Fibroblast of upper back skin (primary cell): ENCODE data around the gene TSPAN10.
A peak's percentile ranks its signal among the peaks of the same experiment; 100 is the strongest.
"Not testable (repeated sequence)": the region's sequence is repeated elsewhere in the genome, so short reads cannot be mapped to it uniquely, and the experiment has no call there.

ENCODE experiments used
- DNase-seq: peaks from one replicate; pipeline ENCODE4 v3.0.0-alpha.2; 2013

The TSPAN10 gene

DNA sequence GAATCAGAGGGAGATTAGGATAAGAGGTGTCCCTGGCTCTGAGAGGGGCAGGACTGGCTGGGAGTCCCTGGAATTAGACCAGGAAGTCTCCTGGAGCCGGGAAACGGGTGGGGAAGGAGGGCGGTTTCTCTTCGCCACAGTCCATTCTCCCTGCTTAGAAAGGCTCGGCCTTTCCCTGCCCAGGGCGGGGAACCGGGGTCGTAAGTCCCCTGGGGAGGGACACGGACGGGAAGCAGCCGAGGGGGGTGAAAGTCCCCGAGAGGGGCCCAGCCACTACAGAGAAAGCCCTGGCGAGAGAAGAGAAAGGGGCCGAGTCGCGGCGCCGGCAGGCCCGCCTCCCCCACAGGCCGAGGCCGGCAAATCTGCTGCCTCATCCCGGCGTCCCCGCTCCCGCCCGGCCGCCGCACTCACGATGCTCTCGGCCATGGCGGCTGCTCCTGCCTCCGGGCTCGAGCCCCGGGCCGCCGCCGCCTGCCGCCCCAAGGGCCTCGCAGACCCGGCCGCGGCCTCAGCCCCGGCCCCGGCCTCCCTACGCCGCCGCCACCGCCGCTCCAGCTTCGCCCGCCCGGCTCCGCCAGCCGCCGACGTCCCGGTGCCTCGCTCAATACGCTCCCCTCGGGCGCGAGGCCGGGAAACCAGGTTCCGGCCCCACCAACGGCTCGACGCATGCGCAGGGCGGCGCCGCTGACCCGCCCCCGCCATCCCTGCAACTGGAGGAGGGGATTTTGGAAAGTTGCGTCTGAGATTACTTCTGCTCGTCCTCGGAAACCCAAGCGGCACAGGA, at the start of gene TSPAN10, which contains the start of gene NPLOC4:
Gene TSPAN10, plus strand, starts transcription at position 692 of the 784 bp plus-strand sequence. CDS start 5,217 bp downstream, outside the sequence.
Gene NPLOC4, minus strand, starts transcription at position 608 of the 784 bp plus-strand sequence. Its CDS starts 182 bp downstream, at position 426.
- peak; percentile 83 for DNase-seq

DNA sequence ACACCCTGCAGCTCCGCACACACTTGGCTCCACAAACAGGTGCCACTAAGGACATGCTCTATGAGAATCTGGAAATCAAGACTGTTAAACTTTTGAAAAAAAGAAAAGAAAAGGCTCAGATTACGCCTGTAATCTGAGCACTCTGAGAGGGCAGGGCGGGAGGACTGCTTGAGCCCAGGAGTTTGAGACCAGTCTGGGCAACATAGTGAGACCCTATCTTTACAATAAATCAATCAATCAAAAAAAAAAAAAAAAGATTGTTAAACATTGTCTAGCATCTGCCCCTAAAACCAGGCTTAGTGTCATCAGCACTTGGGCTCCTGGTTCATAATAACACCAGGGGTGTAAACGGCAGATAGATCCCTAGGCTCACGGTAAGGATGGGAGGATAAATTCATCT, 47.4 kb upstream of the TSPAN10 start:
- no peak for DNase-seq

DNA sequence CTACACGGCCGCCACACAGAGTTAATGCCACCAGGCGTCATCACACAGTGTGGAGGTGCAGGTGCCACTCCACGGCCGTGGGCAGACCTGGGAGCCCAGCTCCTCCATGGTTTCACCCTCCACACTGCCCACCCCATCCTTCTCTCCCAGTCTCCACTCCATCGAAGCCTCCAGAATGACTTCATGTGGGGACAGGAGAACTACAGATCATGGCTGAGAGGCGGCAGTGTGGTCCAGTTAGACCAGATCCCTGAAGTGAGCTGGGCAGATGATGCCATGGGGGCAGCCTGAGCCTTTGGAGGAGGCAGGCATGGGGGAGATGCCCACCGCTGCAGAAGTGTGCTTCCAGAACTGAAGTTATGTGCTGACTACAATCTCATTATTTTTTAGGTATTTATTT, 46.9 kb upstream of the TSPAN10 start:
- no peak for DNase-seq

GRCh38 chr17:81591971-81592370, 45.0 kb upstream of the TSPAN10 start:
- no peak for DNase-seq

DNA sequence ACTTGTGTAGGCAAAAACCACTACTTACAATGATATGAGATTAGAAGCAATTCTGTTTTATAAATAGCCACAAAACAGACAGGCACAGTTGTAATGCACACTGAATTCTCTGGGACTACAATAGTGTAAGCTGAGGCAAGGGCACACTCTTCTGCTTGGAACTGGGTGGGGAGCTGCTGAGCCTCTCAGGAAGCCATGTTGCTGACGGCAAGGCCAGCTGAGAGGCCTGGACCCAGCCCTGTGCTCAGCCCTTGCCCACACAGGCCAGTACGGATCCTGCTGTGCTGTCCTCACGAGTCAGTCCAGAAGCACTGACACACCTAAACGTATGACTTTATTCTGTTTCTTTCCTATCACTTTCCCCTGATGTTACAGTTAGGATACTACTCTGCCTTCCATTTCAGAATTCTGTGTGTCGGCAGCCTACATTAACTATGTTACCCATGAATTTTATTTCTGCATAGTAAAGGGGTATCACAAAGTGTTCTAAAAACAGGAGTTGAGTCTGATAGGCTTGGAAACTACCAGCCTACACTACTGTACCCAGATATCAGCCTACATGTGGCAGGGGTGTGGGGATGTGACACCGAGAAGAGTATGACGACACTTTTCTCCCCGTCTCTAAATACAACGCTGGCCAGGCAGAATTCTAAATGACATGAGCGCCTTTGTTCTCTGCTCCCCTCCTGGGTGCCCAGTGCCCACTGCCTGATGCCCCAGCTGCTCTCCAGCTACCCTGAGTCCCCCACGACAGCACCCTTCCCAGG, 43.7 kb upstream of the TSPAN10 start:
- DNase-seq, result no peak

GRCh38 chr17:81599719-81600486, 37.1 kb upstream of the TSPAN10 start:
- peak; percentile 82 for DNase-seq

DNA sequence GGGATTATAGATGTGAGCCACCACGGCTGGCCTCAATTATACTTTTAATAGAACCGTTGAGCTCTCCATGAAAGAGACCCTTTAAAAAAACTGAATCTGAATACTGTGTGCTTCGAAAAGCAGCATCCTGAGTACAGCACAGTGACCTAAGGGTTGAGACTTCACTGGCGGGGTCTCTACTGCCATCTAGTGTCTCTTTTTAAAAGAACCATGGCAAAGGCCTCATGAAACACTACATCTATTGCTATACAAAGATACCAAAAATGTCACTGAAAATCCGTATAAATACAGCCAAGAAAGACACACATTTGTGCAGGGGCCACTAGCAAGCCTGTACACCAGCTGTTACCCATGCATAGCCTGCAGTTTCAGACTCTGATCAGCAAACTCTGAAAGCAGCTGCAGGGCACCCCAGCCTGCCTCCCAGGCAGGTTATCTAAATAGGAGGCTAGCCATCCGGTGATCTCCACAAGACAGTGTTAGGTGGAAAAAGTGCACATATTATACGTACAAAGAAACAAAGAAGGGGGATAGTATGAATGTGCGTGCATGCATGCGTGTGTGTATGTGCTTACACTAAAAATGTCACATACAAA, 35.4 kb upstream of the TSPAN10 start:
- peak; percentile 81 for DNase-seq

DNA sequence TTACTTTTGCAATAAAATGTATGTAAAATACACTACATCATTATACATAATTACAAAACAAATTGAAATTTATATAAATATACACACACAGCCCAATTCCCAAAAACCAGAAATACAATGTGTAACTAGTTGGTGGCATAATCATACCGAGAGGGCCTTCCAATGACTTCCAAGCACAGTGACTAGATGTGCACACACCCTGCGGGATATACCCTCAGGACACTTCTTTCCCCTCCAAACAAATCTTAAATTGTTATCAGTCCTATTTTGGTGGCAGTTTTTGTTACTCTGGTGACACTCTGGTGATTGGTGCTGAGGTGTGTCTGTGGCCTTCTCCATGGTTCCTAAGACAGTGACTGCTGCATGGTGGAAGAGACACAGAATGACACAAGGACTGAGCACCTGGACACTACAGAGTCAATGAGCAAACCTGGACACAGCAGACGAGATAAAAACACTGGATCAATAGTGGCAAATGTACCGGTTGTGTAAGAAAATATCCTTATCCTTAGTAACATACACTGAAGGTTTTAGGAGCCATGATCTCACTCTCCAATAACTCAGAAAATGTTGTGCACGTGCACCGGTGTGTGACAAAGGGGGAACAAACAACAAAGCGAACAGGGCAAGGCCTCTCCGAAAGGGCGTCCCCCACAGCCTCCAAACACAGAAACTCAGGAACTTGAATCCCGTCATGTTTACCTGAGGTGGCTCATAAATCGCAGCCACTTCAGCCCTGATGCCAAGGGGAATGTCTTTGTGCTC, 33.0 kb upstream of the TSPAN10 start:
- DNase-seq, result no peak

GRCh38 chr17:81607431-81607830, 29.6 kb upstream of the TSPAN10 start:
- DNase-seq, result no peak

GRCh38 chr17:81608082-81608481, 28.9 kb upstream of the TSPAN10 start:
- DNase-seq, result no peak

GRCh38 chr17:81608605-81609004, 28.4 kb upstream of the TSPAN10 start:
- DNase-seq, result no peak

GRCh38 chr17:81609541-81610311, 27.3 kb upstream of the TSPAN10 start:
- DNase-seq, result no peak

DNA sequence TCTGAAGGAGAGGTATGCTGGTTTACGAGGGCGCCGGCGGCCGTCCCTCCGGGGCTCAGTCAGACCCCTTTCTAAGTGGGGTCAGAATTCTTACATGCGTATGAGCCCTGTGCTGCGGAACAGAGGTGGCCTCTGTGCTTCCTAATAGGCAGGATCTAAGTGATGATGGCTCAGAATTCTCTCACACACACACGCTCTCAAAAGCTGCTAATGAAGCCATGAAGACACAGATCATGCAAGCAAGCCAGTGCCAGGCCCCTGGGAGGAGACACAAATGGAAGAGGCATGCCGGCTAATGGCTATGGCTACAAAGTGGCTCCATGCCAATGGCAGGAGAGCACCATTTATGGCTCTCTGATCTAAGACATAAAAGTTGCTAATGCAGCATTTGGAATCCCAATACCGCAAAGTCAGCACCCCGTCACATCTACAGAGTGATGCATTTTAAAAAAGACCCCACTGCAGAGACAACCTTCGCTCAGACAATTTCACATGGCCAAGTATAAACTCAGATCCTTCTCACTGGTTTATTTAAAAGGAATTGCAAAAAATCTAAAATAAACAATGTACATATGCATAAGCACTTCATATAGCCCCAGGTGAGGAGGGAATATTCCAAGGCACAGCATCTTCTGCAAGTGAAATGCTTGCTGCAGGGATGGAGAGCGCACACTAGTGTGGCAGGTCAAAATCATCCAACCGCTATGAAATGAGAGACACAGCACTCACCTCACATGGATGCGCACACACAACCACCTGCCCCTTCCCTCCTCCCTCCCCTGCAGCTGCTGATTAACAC, 24.6 kb upstream of the TSPAN10 start:
- no peak for DNase-seq

DNA sequence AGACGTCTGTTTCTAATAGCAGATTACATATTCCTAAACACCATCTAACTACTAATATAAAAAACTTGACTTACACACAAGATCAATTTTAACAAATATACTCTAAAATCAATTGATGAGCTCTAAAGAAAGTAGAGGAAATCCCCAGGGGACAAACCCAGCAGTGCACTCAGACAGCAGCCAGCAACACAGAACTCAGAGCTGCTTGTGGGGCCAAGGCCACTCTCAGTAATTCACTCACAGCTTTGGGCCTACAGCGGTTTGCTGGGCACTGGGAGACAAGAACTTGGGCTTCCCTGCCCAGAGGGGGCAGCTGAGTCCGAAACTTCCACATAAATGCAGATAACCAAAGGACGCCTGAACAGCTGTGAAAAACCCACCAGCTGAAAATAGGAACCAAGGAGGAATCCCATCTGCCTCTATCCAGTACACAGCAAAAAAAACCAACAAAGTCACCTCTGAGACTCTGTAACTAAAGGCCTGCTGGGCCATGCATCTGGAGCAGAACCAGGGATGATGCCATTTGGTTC, 21.5 kb upstream of the TSPAN10 start:
- DNase-seq, result no peak

DNA sequence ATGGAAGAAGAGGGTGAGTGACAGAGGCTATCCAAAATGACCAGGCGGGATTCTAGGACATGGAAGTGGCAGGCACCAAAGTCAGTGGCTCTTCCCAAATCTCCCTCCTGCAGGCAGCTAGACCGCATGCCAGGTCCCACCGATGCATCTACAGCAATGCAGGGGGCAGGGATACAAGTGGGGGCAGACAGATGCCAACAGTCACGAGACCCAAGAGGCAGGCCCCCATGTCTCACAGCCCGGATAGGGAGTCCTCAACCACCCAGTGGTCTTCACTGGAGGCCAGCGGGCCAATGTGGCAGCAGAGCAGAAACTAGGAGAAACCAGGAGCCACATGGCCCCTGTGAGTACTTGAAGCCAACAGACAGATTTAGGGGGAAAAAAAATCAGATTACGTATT, 20.1 kb upstream of the TSPAN10 start:
- DNase-seq, result no peak

DNA sequence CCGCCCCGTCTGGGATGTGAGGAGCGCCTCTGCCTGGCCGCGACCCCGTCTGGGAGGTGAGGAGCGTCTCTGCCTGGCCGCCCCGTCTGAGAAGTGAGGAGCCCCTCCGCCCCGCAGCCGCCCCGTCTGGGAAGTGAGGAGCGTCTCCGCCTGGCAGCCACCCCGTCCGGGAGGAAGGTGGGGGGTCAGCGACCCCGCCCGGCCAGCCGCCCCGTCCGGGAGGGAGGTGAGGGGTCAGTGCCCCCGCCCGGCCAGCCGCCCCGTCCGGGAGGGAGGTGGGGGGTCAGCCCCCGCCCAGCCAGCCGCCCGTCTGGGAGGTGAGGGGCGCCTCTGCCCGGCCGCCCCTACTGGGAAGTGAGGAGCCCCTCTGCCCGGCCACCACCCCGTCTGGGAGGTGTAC, 18.7 kb upstream of the TSPAN10 start:
- not testable (repeated sequence) for DNase-seq

- no peak for DNase-seq
Measured at GRCh38 chr17:81621494-81622130, 15.4 kb upstream of the TSPAN10 start.

GRCh38 chr17:81630274-81630673, 6.7 kb upstream of the TSPAN10 start:
- no peak for DNase-seq

- no peak for DNase-seq
Measured at GRCh38 chr17:81631482-81631881, 5.5 kb upstream of the TSPAN10 start.

DNA sequence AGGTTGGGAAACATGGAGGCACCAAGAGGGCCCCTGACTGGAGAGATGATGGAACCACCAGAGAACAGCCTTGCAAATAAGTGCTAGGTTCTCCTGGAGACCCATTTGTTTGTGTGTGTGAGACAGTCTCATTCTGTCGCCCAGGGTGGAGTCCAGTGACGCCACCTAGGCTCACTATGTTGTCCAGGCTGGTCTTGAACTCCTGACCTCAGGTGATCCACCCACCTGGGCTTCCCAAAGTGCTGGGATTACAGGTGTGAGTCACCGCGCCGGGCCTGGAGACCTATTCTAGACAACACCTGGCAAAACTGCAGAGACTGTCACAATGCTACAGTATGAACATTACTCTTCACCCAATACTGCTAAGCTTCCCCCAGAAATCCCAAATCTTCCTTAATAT, 1.6 kb upstream of the TSPAN10 start:
- DNase-seq, result no peak
